ENCODE measurements around the gene CACNB3.
"Not testable (repeated sequence)": the region's sequence is repeated elsewhere in the genome, so short reads cannot be mapped to it uniquely, and the experiment has no call there.

Gene CACNB3

GRCh38 chr12:48818831-48819590 lies 715 bp downstream of the CACNB3 start:
- peak in 1 of 2 donors; percentile 32 for DNase-seq (ENCODE audit: low read depth in 2 of 2)

GRCh38 chr12:48819986-48820725 lies 1.9 kb downstream of the CACNB3 start:
- no peak for DNase-seq (ENCODE audit: low read depth in 2 of 2)

- no peak for DNase-seq (ENCODE audit: low read depth in 2 of 2)
These were observed 3.8 kb downstream of the CACNB3 start for GRCh38 chr12:48822139-48822538.

GRCh38 chr12:48822711-48823110 lies 4.4 kb downstream of the CACNB3 start:
- no peak for DNase-seq (ENCODE audit: low read depth in 2 of 2)

- no peak for DNase-seq (ENCODE audit: low read depth in 2 of 2)
These were observed 5.0 kb downstream of the CACNB3 start for GRCh38 chr12:48823281-48823680.

- DNase-seq (ENCODE audit: low read depth in 2 of 2), result no peak
These were observed 5.8 kb downstream of the CACNB3 start for GRCh38 chr12:48824112-48824511.

GRCh38 chr12:48824905-48825304 lies 6.6 kb downstream of the CACNB3 start:
- DNase-seq (ENCODE audit: low read depth in 2 of 2), result no peak

GRCh38 chr12:48826209-48826855 lies 8.0 kb downstream of the CACNB3 start:
- no peak for DNase-seq (ENCODE audit: low read depth in 2 of 2)

GRCh38 chr12:48827026-48827425 lies 8.7 kb downstream of the CACNB3 start:
- DNase-seq (ENCODE audit: low read depth in 2 of 2), result no peak

GRCh38 chr12:48827513-48828096 lies 9.3 kb downstream of the CACNB3 start:
- no peak for DNase-seq (ENCODE audit: low read depth in 2 of 2)

GRCh38 chr12:48828293-48828692 lies 10.0 kb downstream of the CACNB3 start:
- DNase-seq (ENCODE audit: low read depth in 2 of 2), result no peak

GRCh38 chr12:48828841-48829575 lies 10.7 kb downstream of the CACNB3 start:
- no peak for DNase-seq (ENCODE audit: low read depth in 2 of 2)

- no peak for DNase-seq (ENCODE audit: low read depth in 2 of 2)
These were observed 13.0 kb downstream of the CACNB3 start for GRCh38 chr12:48831257-48831656.

GRCh38 chr12:48832321-48833060 lies 14.2 kb downstream of the CACNB3 start:
- DNase-seq (ENCODE audit: low read depth in 2 of 2), result no peak

GRCh38 chr12:48838048-48838447 lies 19.8 kb downstream of the CACNB3 start:
- DNase-seq (ENCODE audit: low read depth in 2 of 2), result no peak

GRCh38 chr12:48842021-48842420 lies 23.7 kb downstream of the CACNB3 start:
- not testable (repeated sequence) for DNase-seq (ENCODE audit: low read depth in 2 of 2)

GRCh38 chr12:48851883-48852733 lies 33.8 kb downstream of the CACNB3 start, which contains the start of gene DDX23:
TSS of gene DDX23 (minus strand) at chr12:48852163. CDS start at chr12:48845782, 6,381 bp downstream.
- peak; percentile 81 to 86 for DNase-seq (ENCODE audit: low read depth in 2 of 2)

GRCh38 chr12:48852734-48853688 lies 34.7 kb downstream of the CACNB3 start:
- peak; percentile 65 to 88 for DNase-seq (ENCODE audit: low read depth in 2 of 2)

GRCh38 chr12:48854488-48854887 lies 36.2 kb downstream of the CACNB3 start:
- DNase-seq (ENCODE audit: low read depth in 2 of 2), result no peak
